HL-60 (cell line): ENCODE results near the gene CRYGS.

Source experiments
- DNase-seq, 2 experiments: peaks; one replicate each; pipeline ENCODE4 v3.0.0-alpha.2; 2010 to 2020; ENCODE audit warnings: low read depth in 1 of 2, low spot score in 1 of 2
- H3K27ac ChIP-seq: fragments of 250-450 bp; sonication (Bioruptor Pico); replicated peaks from 2 replicates; pipeline ENCODE4 v1.5.1; 2020; ENCODE audit warnings: mild to moderate bottlenecking, moderate library complexity
- H3K27me3 ChIP-seq: fragments of 250-450 bp; sonication (Bioruptor Pico); 2 replicates; pipeline ENCODE4 v1.5.1; 2021; ENCODE audit warnings: mild to moderate bottlenecking, moderate library complexity; ENCODE audit not compliant: insufficient read depth, poor library complexity, severe bottlenecking
- H3K4me3 ChIP-seq: replicated peaks from 2 replicates; pipeline ENCODE4 v1.5.1; 2011; ENCODE audit warnings: mild to moderate bottlenecking, control low read depth, low read length; ENCODE audit not compliant: insufficient read depth
- CTCF ChIP-seq: IDR thresholded peaks from one replicate; pipeline ENCODE4 v1.5.1; 2011; ENCODE audit warnings: low read length, control low read depth, inconsistent platforms; ENCODE audit not compliant: insufficient read depth
- GABPA ChIP-seq: IDR thresholded peaks from 2 replicates; pipeline ENCODE4 v1.6.1; 2012; ENCODE audit warnings: low read depth
- POLR2AphosphoS5 ChIP-seq: IDR thresholded peaks from 2 replicates; pipeline ENCODE4 v1.6.1; 2012; ENCODE audit warnings: low read depth
- REST ChIP-seq: IDR thresholded peaks from 2 replicates; pipeline ENCODE4 v1.6.1; 2012; ENCODE audit warnings: low read depth; ENCODE audit not compliant: insufficient replicate concordance
- SPI1 ChIP-seq: IDR thresholded peaks from 2 replicates; pipeline ENCODE4 v1.6.1; 2012; ENCODE audit warnings: low read depth, mild to moderate bottlenecking, borderline replicate concordance
- long read RNA-seq: library from polyadenylated mRNA; unstranded; transcript quantifications from one replicate; pipeline ENCODE4 v2.0.0, GENCODE V29; 2020

CRYGS gene
- long read RNA-seq, result 0 reads

- H3K4me3 ChIP-seq, result no peak within 1 kb of the TSS
- no peak for DNase-seq
- TF ChIP-seq REST (no peak), CTCF (no peak), SPI1 (no peak), GABPA (no peak), POLR2AphosphoS5 (no peak)
These were observed at the start of gene CRYGS for GRCh38 chr3:186544281-186544680. Gene CRYGS, minus strand, starts transcription at chr3:186544380. Its CDS starts 54 bp downstream, at chr3:186544326.

GRCh38 chr3:186593862-186594261, 49.7 kb upstream of the CRYGS start:
- TF ChIP-seq CTCF, result no peak
- TF ChIP-seq REST, result no peak
- TF ChIP-seq POLR2AphosphoS5, result no peak
- TF ChIP-seq GABPA, result no peak
- TF ChIP-seq SPI1, result no peak
- no peak for DNase-seq
- H3K27me3 ChIP-seq, result no peaks in the 10 kb centered on the region
- H3K27ac ChIP-seq, result no peak overlapping the region
- no peak overlapping the region for H3K4me3 ChIP-seq

More at GRCh38 chr3:186544281-186544680, at the start of gene CRYGS:
- Histone ChIP-seq H3K27me3 (no peaks in the 10 kb centered on the region), H3K27ac (no peak within 1 kb of the TSS)

- no peak for DNase-seq
- TF ChIP-seq GABPA (no peak), SPI1 (no peak), REST (no peak), CTCF (no peak), POLR2AphosphoS5 (no peak)
- Histone ChIP-seq H3K4me3 (no peak overlapping the region), H3K27me3 (no peaks in the 10 kb centered on the region), H3K27ac (no peak overlapping the region)
These were observed 48.5 kb upstream of the CRYGS start for GRCh38 chr3:186592682-186593081.
